ENCODE results near the gene TBX3. TPM values are rescaled to one million over a fixed set of nuclear protein-coding genes. Genes with fewer than 3 reads are reported as not detected.
"Not testable (repeated sequence)": the region's sequence is repeated elsewhere in the genome, so short reads cannot be mapped to it uniquely, and the experiment has no call there.

The TBX3 gene
- total and polyA plus RNA-seq, 10 of the 15 experiments (the other 5 are each of a cell fraction or from before 2014, with no cell fraction given), result 0.04 to 0.28 (median 0.08) TPM; not detected in 7

GRCh38 chr12:114709112-114709511 is 25.1 kb upstream of the TBX3 start (continued):
- TF ChIP-seq PRDM15 (CRISPR knock-in tag; IDR thresholded peaks at IDR 0.05) (no peak), MYB (IDR thresholded peaks at IDR 0.05; ENCODE audit: borderline replicate concordance, low read depth, low read length) (no peak), BHLHE40 (IDR thresholded peaks at IDR 0.05; ENCODE audit: borderline replicate concordance in 1 of 2, low read depth in 2 of 2, low read length in 1 of 2) (no peak)

- WGBS (ENCODE audit: insufficient coverage, insufficient replicate concordance, low lambda C conversion rate, missing lambda C conversion rate), result 58% methylated on average over 5 of the region's 5 CpGs
- BruUV-seq (replicated peaks); FAIRE-seq: not testable (repeated sequence)
These were observed 24.6 kb upstream of the TBX3 start for GRCh38 chr12:114708598-114708997.

More at GRCh38 chr12:114708598-114708997, 24.6 kb upstream of the TBX3 start:
- intact Hi-C loops (cut with micrococcal nuclease; ENCODE audit: unreplicated experiment); H3K36me3 ChIP-seq (ENCODE audit: control insufficient read depth in 2 of 2, insufficient read depth in 2 of 2, low read length in 1 of 2); CTCF ChIA-PET; RAD21 ChIA-PET (ENCODE audit: unreplicated experiment); ATAC-seq; H2AFZ ChIP-seq (ENCODE audit: control insufficient read depth, low read depth, low read length); H4K20me1 ChIP-seq (ENCODE audit: control insufficient read depth, insufficient read depth); H3K9ac ChIP-seq (ENCODE audit: control insufficient read depth, insufficient read depth, low read length); POLR2A ChIA-PET; DNase-seq (ENCODE audit: low read depth, low spot score); SMC1A ChIA-PET (ENCODE audit: uncharacterized antibody, unreplicated experiment); H3K9me3 ChIP-seq (replicated peaks; ENCODE audit: control insufficient read depth, insufficient read depth, low read length); H3K27ac ChIP-seq (ENCODE audit: control insufficient read depth, insufficient read depth); H3K4me3 ChIP-seq; H3K4me1 ChIP-seq (ENCODE audit: control insufficient read depth, insufficient read depth, low read length); H3K27me3 ChIP-seq (replicated peaks in 1 of 2; ENCODE audit: control insufficient read depth in 2 of 2, insufficient read depth in 2 of 2, low read length in 1 of 2); H3K4me2 ChIP-seq (ENCODE audit: control insufficient read depth, insufficient read depth); H3K79me2 ChIP-seq (ENCODE audit: control insufficient read depth, insufficient read depth, low read length); in situ Hi-C loops (cut with MboI): not testable (repeated sequence)
